HCT116 (cell line): ENCODE data around the gene THRB. TPM values are rescaled to one million over a fixed set of nuclear protein-coding genes. Genes with fewer than 3 reads are reported as not detected.

Source experiments
- ATAC-seq: fragments of 200-7000 bp; cut with Tn5 transposase; 2 replicates; pipeline ENCODE4 v1.9.1; 2020; ENCODE audit warnings: mild to moderate bottlenecking, moderate library complexity
- BruUV-seq: library from RNA; stranded (reverse); fragments of 400-500 nt; replicated peaks from 2 replicates; lab custom pipeline; 2021; lab: Mats Ljungman, UMichigan
- CTCF ChIA-PET: fragments of 300-600 bp; sonication (Branson Sonifier 250); formaldehyde crosslinking; loops from one replicate; lab custom pipeline; 2021; ENCODE audit warnings: antibody characterized with exemption; lab: Charles Lee
- POLR2A ChIA-PET: fragments of 300-600, 350-600 bp; sonication (Branson Sonifier 250); formaldehyde crosslinking; loops from one replicate; lab custom pipeline; 2021; ENCODE audit warnings: antibody characterized with exemption; lab: Charles Lee
- RAD21 ChIA-PET, 2 experiments: fragments of 300-600 bp; sonication (Branson Sonifier 250); formaldehyde crosslinking; loops; one replicate each; lab custom pipeline; 2023; ENCODE audit warnings: low total read pairs in 2 of 2; ENCODE audit not compliant: uncharacterized antibody in 2 of 2, unreplicated experiment in 2 of 2, low non-redundant PET in 1 of 2; lab: Charles Lee
- DNase-seq: peaks from one replicate; pipeline ENCODE4 v3.0.0-alpha.2; 2010; ENCODE audit warnings: low read depth, low spot score
- H2AFZ ChIP-seq: fragments of 200-600 bp; shearing (Covaris generic), sonication (generic); 2 replicates; pipeline ENCODE4 v1.6.1; 2017; ENCODE audit warnings: low read depth, mixed run types, mixed read lengths, antibody characterized with exemption, low read length; ENCODE audit not compliant: poor library complexity, severe bottlenecking
- H3K27ac ChIP-seq: 2 replicates; pipeline ENCODE4 v1.5.1; 2012; ENCODE audit warnings: low read depth, low read length
- H3K27me3 ChIP-seq: fragments of 200-600 bp; sonication (generic); 2 replicates; pipeline ENCODE4 v1.6.1; 2016; ENCODE audit warnings: mixed run types, low read length, mixed read lengths; ENCODE audit not compliant: insufficient read depth
- H3K36me3 ChIP-seq, 2 experiments: fragments of 200-500 bp in 1 of 2; fragments of 200-600 bp in 1 of 2; sonication (Bioruptor generic) in 1 of 2; sonication (generic) in 1 of 2; 2 replicates each; pipeline versions ENCODE4 v1.5.1 to v1.6.1; 2014 to 2016; ENCODE audit warnings: low read length in 2 of 2, inconsistent platforms in 1 of 2, mixed read lengths in 1 of 2, mixed run types in 1 of 2; ENCODE audit not compliant: insufficient read depth in 2 of 2, control insufficient read depth in 1 of 2
- H3K4me1 ChIP-seq, 2 experiments: fragments of 200-600 bp in 1 of 2; sonication (generic) in 1 of 2; 2 replicates each; pipeline versions ENCODE4 v1.5.1 to v1.6.1; 2012 to 2017; ENCODE audit warnings: low read length in 2 of 2, inconsistent platforms in 1 of 2, mild to moderate bottlenecking in 1 of 2, mixed read lengths in 1 of 2, mixed run types in 1 of 2, moderate library complexity in 1 of 2; ENCODE audit not compliant: insufficient read depth in 2 of 2, control insufficient read depth in 1 of 2
- H3K4me2 ChIP-seq: fragments of 200-600 bp; sonication (generic); 2 replicates; pipeline ENCODE4 v1.6.1; 2017; ENCODE audit warnings: mixed run types, low read length, mixed read lengths
- H3K4me3 ChIP-seq, 2 experiments: fragments of 200-600 bp in 1 of 2; sonication (generic) in 1 of 2; replicated peaks in 1 of 2; 2 replicates each; pipeline ENCODE4 v1.5.1; 2011 to 2016; ENCODE audit warnings: low read length in 2 of 2, control low read depth in 1 of 2, low read depth in 1 of 2, mild to moderate bottlenecking in 1 of 2, mixed read lengths in 1 of 2, mixed run types in 1 of 2
- H3K79me2 ChIP-seq: fragments of 200-600 bp; sonication (generic); 2 replicates; pipeline ENCODE4 v1.6.1; 2017; ENCODE audit warnings: mild to moderate bottlenecking, mixed run types, low read length, moderate library complexity, mixed read lengths; ENCODE audit not compliant: insufficient read depth
- H3K9ac ChIP-seq: fragments of 200-600 bp; sonication (generic); 2 replicates; pipeline ENCODE4 v1.6.1; 2016; ENCODE audit warnings: low read length, mixed read lengths
- H3K9me2 ChIP-seq: fragments of 200-600 bp; sonication (generic), shearing (Covaris generic); 2 replicates; pipeline ENCODE4 v1.6.1; 2017; ENCODE audit warnings: mixed run types, mild to moderate bottlenecking, moderate library complexity; ENCODE audit not compliant: insufficient read depth
- H3K9me3 ChIP-seq, 2 experiments: fragments of 200-500 bp in 1 of 2; fragments of 200-600 bp in 1 of 2; sonication (Bioruptor generic) in 1 of 2; sonication (generic) in 1 of 2; 2 replicates each; pipeline ENCODE4 v1.6.1; 2014 to 2017; ENCODE audit warnings: low read length in 2 of 2, mixed read lengths in 2 of 2, inconsistent platforms in 1 of 2, low read depth in 1 of 2, mild to moderate bottlenecking in 1 of 2, mixed run types in 1 of 2, moderate library complexity in 1 of 2; ENCODE audit not compliant: control insufficient read depth in 1 of 2, insufficient read depth in 1 of 2
- H4K20me1 ChIP-seq: fragments of 200-600 bp; sonication (generic), shearing (Covaris generic); 2 replicates; pipeline ENCODE4 v1.6.1; 2017; ENCODE audit warnings: mixed run types, mild to moderate bottlenecking, moderate library complexity; ENCODE audit not compliant: insufficient read depth
- CEBPB ChIP-seq: IDR thresholded peaks from 2 replicates; pipeline ENCODE4 v1.6.1; 2012; ENCODE audit warnings: low read depth
- EGR1 ChIP-seq: IDR thresholded peaks from 2 replicates; pipeline ENCODE4 v1.6.1; 2012; ENCODE audit warnings: low read depth
- EZH2 ChIP-seq: fragments of 200-600 bp; sonication (generic); IDR thresholded peaks from 2 replicates; pipeline ENCODE4 v1.6.1; 2017; ENCODE audit warnings: antibody characterized with exemption, mixed run types
- EZH2phosphoT487 ChIP-seq: fragments of 200-600 bp; IDR thresholded peaks from 2 replicates; pipeline ENCODE4 v1.6.1; 2018; ENCODE audit warnings: antibody characterized with exemption, borderline replicate concordance
- FOSL1 ChIP-seq: IDR thresholded peaks from 2 replicates; pipeline ENCODE4 v1.6.1; 2012; ENCODE audit warnings: low read depth
- RAD21 ChIP-seq: IDR thresholded peaks from 2 replicates; pipeline ENCODE4 v1.6.1; 2012; ENCODE audit warnings: low read depth, mild to moderate bottlenecking
- SP1 ChIP-seq: IDR thresholded peaks from 2 replicates; pipeline ENCODE4 v1.6.1; 2012; ENCODE audit warnings: low read depth
- SRF ChIP-seq: IDR thresholded peaks from 2 replicates; pipeline ENCODE4 v1.6.1; 2012; ENCODE audit warnings: low read depth
- ZFX ChIP-seq: fragments of 450-650 bp; IDR thresholded peaks from 2 replicates; pipeline ENCODE4 v1.6.1; 2017
- ZNF274 ChIP-seq: fragments of 200-500 bp; sonication (Bioruptor generic); IDR thresholded peaks from 2 replicates; pipeline ENCODE4 v1.6.1; 2014; ENCODE audit warnings: mild to moderate bottlenecking, low read depth, low read length, inconsistent platforms
- intact Hi-C: fragments of 100-400 bp; cut with micrococcal nuclease; formaldehyde crosslinking; loops from 2 replicates; pipeline ENCODE4 v1.10.0; 2022
- total RNA-seq: library from RNA; stranded (reverse); gene quantifications from one replicate; pipeline ENCODE4 v1.2.1, GENCODE V29; 2021; ENCODE audit not compliant: unreplicated experiment
- TF ChIP-seq, protein P1 (sequence below), 3 experiments: fragments of 200-600 bp in 1 of 3; sonication (generic) in 1 of 3; IDR thresholded peaks in 2 of 3; conservative IDR thresholded peaks in 1 of 3; 2 replicates each; pipeline ENCODE4 v1.5.1; 2012 to 2017; ENCODE audit warnings: low read depth in 2 of 3, low read length in 2 of 3, antibody characterized with exemption in 1 of 3, borderline replicate concordance in 1 of 3, control low read depth in 1 of 3, mild to moderate bottlenecking in 1 of 3, mixed read lengths in 1 of 3, mixed run types in 1 of 3, moderate library complexity in 1 of 3; ENCODE audit not compliant: insufficient read depth in 1 of 3
- TF ChIP-seq, protein P2 (sequence below): IDR thresholded peaks from 2 replicates; pipeline ENCODE4 v1.6.1; 2012
- TF ChIP-seq, protein P3 (sequence below): IDR thresholded peaks from 2 replicates; pipeline ENCODE4 v1.6.1; 2011; ENCODE audit warnings: mild to moderate bottlenecking, low read length, moderate library complexity; ENCODE audit not compliant: insufficient replicate concordance; ENCODE audit errors: extremely low read depth

The THRB gene
- total RNA-seq, 1 experiment from 2014 or later, result 2.5 TPM

DNA sequence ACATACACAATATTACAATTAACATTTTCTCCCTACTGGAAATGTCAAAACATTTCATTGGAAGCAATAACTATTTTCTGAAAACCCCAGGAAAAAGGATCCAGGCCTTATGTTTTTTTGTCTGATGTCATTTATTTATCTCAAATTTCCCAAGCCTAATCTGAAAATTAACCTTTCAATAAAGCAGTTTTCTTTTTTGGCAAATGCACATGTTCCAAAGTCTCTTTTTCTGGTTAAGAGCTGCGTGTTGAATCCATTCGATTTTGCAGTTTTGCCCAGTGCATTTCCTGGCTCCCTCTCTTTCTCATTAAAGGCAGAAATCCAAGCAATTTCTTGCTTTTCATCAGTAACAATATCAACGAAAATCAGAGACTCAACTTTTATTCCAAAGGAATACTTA lies 327.2 kb downstream of the THRB start (continued):
- TF ChIP-seq, protein P1, sequence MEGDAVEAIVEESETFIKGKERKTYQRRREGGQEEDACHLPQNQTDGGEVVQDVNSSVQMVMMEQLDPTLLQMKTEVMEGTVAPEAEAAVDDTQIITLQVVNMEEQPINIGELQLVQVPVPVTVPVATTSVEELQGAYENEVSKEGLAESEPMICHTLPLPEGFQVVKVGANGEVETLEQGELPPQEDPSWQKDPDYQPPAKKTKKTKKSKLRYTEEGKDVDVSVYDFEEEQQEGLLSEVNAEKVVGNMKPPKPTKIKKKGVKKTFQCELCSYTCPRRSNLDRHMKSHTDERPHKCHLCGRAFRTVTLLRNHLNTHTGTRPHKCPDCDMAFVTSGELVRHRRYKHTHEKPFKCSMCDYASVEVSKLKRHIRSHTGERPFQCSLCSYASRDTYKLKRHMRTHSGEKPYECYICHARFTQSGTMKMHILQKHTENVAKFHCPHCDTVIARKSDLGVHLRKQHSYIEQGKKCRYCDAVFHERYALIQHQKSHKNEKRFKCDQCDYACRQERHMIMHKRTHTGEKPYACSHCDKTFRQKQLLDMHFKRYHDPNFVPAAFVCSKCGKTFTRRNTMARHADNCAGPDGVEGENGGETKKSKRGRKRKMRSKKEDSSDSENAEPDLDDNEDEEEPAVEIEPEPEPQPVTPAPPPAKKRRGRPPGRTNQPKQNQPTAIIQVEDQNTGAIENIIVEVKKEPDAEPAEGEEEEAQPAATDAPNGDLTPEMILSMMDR (IDR thresholded peaks at IDR 0.05 in 2 of 3, conservative IDR thresholded peaks at IDR 0.05 in 1 of 3; ENCODE audit: borderline replicate concordance in 1 of 3, insufficient read depth in 1 of 3, low read depth in 2 of 3, low read length in 2 of 3), result no peak
- TF ChIP-seq FOSL1 (no peak), CEBPB (no peak), RAD21 (no peak), EGR1 (no peak), EZH2phosphoT487 (no peak), SP1 (no peak), SRF (no peak), EZH2 (no peak), ZFX (no peak), ZNF274 (no peak)
- TF ChIP-seq, protein P2, sequence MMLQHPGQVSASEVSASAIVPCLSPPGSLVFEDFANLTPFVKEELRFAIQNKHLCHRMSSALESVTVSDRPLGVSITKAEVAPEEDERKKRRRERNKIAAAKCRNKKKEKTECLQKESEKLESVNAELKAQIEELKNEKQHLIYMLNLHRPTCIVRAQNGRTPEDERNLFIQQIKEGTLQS, result no peak

DNA sequence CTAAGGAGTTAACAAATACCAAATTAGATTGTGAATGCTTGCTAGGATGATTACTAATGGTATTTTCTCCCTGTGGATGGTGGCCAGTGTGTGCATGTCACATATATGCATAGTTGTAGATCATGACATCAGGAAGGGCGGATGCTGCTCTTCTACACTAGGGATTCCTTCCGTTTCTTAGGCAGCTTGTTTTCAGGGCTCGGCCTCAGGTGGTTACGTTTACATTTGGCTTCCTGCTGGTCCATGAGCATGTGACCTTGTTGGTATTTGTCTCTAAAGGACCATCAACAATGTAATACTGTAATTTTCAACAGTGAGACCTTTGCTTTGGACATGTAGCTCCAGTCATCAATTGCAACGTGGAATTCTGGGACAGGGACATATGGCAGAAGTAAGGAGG lies 328.1 kb downstream of the THRB start:
- ChIA-PET RAD21 (no interaction called here), CTCF (no interaction called here), POLR2A (no interaction called here)

More for the DNA sequence above, 328.1 kb downstream of the THRB start:
- TF ChIP-seq, protein P3, sequence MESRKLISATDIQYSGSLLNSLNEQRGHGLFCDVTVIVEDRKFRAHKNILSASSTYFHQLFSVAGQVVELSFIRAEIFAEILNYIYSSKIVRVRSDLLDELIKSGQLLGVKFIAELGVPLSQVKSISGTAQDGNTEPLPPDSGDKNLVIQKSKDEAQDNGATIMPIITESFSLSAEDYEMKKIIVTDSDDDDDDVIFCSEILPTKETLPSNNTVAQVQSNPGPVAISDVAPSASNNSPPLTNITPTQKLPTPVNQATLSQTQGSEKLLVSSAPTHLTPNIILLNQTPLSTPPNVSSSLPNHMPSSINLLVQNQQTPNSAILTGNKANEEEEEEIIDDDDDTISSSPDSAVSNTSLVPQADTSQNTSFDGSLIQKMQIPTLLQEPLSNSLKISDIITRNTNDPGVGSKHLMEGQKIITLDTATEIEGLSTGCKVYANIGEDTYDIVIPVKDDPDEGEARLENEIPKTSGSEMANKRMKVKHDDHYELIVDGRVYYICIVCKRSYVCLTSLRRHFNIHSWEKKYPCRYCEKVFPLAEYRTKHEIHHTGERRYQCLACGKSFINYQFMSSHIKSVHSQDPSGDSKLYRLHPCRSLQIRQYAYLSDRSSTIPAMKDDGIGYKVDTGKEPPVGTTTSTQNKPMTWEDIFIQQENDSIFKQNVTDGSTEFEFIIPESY, result no peak
- no peaks in the 10 kb centered on the region for H3K9me3 ChIP-seq
- no peaks in the 10 kb centered on the region for H3K79me2 ChIP-seq
- intact Hi-C loops, result no loop called here
- no peaks in the 10 kb centered on the region for H3K27me3 ChIP-seq
- no peaks in the 10 kb centered on the region for H3K36me3 ChIP-seq
- no peak for ATAC-seq
- H3K27ac ChIP-seq, result no peak overlapping the region
- no TSS peak for BruUV-seq
- H4K20me1 ChIP-seq, result no peaks in the 10 kb centered on the region
- H3K4me2 ChIP-seq, result no peak overlapping the region
- H3K4me3 ChIP-seq, result no peak overlapping the region
- DNase-seq, result no peak
- H3K9ac ChIP-seq, result no peak overlapping the region
- no peak overlapping the region for H2AFZ ChIP-seq
- no peaks in the 10 kb centered on the region for H3K4me1 ChIP-seq
- H3K9me2 ChIP-seq, result no peaks in the 10 kb centered on the region
